ENCODE results near the gene CHD5. TPM values are rescaled to one million over a fixed set of nuclear protein-coding genes. Genes with fewer than 3 reads are reported as not detected.

CHD5 gene
- polyA plus RNA-seq, 1 donor from 2014 or later = 22.0 TPM

DNA sequence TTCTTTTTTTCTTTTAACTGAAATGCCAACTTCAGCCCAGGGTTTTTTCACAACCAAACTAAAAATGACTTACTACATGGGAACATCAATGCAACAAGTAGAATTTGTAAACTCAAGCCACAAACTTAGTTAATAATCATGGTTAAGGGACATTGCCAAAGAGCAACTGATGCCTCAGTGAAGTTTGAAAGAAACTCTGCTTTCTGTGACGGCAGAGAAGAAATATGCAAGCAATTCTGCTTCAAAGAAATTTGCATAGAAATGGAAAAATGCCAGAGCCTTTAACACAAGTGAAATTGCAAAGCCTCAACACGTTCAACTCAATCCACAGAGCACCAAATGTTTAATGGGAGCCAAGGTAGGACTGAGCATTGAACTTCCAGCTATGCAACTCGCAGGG lies 5.0 kb upstream of the CHD5 start:
- H3K9me3 ChIP-seq (ENCODE audit: low read length) = no peaks in the 10 kb centered on the region

DNA sequence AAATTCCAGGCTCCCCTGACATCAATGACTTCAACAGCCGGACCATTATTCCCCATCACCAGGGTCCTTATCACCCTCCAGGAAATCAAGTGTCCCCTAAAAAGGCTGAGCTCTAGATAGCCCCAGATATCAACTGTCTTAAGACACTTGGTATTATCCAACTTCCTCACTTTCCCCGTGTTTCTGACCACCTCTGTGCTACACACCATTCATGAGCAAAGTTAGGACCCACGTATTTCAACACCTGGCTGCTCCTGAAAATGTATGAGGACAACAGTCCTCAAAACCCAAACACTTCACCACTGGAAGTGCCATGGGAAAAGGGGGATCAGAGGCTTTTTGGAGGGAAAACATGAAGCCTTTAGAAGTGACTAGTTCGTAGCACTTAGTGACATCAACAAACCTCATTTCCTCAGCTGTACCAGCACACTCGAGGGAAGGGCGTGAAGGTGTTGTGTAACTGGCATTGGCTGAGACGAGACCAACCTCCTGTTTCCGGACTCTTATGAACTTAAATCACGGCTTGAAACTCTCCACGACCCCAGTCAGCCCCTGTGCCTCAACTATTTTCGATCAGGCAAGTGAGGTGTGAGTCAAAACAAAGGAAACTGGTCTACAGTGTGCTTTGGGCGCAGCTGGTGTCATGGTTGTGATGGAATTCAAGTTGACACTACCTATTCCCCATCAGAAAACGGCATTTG lies 4.1 kb upstream of the CHD5 start:
- H3F3A ChIP-seq (ENCODE audit: insufficient read depth, low read length, poor library complexity, severe bottlenecking) = no peaks in the 10 kb centered on the region
- no peaks in the 10 kb centered on the region for H3K79me2 ChIP-seq (replicated peaks; ENCODE audit: insufficient read depth, low read length)
- TF ChIP-seq TAF1 (IDR thresholded peaks at IDR 0.05; ENCODE audit: low read depth) (no peak), RAD21 (conservative IDR thresholded peaks at IDR 0.05) (no peak), POLR2AphosphoS5 (IDR thresholded peaks at IDR 0.05) (no peak), MXI1 (conservative IDR thresholded peaks at IDR 0.05; ENCODE audit: poor library complexity, severe bottlenecking) (no peak), EP300 (conservative IDR thresholded peaks at IDR 0.05; ENCODE audit: poor library complexity, severe bottlenecking) (no peak), EZH2 (IDR thresholded peaks at IDR 0.05; ENCODE audit: borderline replicate concordance, insufficient read depth, low read length, poor library complexity, severe bottlenecking) (no peak), SMC3 (conservative IDR thresholded peaks at IDR 0.05; ENCODE audit: poor library complexity) (no peak)
- TF ChIP-seq, protein P1, sequence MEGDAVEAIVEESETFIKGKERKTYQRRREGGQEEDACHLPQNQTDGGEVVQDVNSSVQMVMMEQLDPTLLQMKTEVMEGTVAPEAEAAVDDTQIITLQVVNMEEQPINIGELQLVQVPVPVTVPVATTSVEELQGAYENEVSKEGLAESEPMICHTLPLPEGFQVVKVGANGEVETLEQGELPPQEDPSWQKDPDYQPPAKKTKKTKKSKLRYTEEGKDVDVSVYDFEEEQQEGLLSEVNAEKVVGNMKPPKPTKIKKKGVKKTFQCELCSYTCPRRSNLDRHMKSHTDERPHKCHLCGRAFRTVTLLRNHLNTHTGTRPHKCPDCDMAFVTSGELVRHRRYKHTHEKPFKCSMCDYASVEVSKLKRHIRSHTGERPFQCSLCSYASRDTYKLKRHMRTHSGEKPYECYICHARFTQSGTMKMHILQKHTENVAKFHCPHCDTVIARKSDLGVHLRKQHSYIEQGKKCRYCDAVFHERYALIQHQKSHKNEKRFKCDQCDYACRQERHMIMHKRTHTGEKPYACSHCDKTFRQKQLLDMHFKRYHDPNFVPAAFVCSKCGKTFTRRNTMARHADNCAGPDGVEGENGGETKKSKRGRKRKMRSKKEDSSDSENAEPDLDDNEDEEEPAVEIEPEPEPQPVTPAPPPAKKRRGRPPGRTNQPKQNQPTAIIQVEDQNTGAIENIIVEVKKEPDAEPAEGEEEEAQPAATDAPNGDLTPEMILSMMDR (IDR thresholded peaks at IDR 0.05; ENCODE audit: poor library complexity, severe bottlenecking) = no peak
- TF ChIP-seq, protein P2, sequence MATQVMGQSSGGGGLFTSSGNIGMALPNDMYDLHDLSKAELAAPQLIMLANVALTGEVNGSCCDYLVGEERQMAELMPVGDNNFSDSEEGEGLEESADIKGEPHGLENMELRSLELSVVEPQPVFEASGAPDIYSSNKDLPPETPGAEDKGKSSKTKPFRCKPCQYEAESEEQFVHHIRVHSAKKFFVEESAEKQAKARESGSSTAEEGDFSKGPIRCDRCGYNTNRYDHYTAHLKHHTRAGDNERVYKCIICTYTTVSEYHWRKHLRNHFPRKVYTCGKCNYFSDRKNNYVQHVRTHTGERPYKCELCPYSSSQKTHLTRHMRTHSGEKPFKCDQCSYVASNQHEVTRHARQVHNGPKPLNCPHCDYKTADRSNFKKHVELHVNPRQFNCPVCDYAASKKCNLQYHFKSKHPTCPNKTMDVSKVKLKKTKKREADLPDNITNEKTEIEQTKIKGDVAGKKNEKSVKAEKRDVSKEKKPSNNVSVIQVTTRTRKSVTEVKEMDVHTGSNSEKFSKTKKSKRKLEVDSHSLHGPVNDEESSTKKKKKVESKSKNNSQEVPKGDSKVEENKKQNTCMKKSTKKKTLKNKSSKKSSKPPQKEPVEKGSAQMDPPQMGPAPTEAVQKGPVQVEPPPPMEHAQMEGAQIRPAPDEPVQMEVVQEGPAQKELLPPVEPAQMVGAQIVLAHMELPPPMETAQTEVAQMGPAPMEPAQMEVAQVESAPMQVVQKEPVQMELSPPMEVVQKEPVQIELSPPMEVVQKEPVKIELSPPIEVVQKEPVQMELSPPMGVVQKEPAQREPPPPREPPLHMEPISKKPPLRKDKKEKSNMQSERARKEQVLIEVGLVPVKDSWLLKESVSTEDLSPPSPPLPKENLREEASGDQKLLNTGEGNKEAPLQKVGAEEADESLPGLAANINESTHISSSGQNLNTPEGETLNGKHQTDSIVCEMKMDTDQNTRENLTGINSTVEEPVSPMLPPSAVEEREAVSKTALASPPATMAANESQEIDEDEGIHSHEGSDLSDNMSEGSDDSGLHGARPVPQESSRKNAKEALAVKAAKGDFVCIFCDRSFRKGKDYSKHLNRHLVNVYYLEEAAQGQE (IDR thresholded peaks at IDR 0.05; ENCODE audit: borderline replicate concordance) = no peak
- no peaks in the 10 kb centered on the region for H3K9me2 ChIP-seq (ENCODE audit: insufficient read depth, low read length)
- no peaks in the 10 kb centered on the region for H3K36me3 ChIP-seq (ENCODE audit: insufficient read depth, low read length)
- H3K9me3 ChIP-seq (ENCODE audit: low read length) = no peaks in the 10 kb centered on the region
- H3K4me2 ChIP-seq (ENCODE audit: low read length) = no peak overlapping the region
- H2AFZ ChIP-seq (ENCODE audit: low read depth, low read length) = no peak overlapping the region
- no peak overlapping the region for H3K9ac ChIP-seq (ENCODE audit: low read length)
- no peak overlapping the region for H3K4me3 ChIP-seq (ENCODE audit: low read length)
- no peaks in the 10 kb centered on the region for H4K20me1 ChIP-seq (ENCODE audit: insufficient read depth)
- H3K27ac ChIP-seq (ENCODE audit: low read length) = no peak overlapping the region
- H3K27me3 ChIP-seq (ENCODE audit: insufficient read depth, low read depth, low read length) = peaks cover 21% of the 10 kb centered on the region

More for the DNA sequence above, 5.0 kb upstream of the CHD5 start:
- TF ChIP-seq, protein P1 (IDR thresholded peaks at IDR 0.05; ENCODE audit: poor library complexity, severe bottlenecking) = no peak
- no peak for TF ChIP-seq MXI1 (conservative IDR thresholded peaks at IDR 0.05; ENCODE audit: poor library complexity, severe bottlenecking)
- no peak for TF ChIP-seq TAF1 (IDR thresholded peaks at IDR 0.05; ENCODE audit: low read depth)
- no peak for TF ChIP-seq POLR2AphosphoS5 (IDR thresholded peaks at IDR 0.05)
- TF ChIP-seq EP300 (conservative IDR thresholded peaks at IDR 0.05; ENCODE audit: poor library complexity, severe bottlenecking) = no peak
- TF ChIP-seq, protein P2 (IDR thresholded peaks at IDR 0.05; ENCODE audit: borderline replicate concordance) = no peak
- no peak for TF ChIP-seq SMC3 (conservative IDR thresholded peaks at IDR 0.05; ENCODE audit: poor library complexity)
- no peak for TF ChIP-seq RAD21 (conservative IDR thresholded peaks at IDR 0.05)
- TF ChIP-seq EZH2 (IDR thresholded peaks at IDR 0.05; ENCODE audit: borderline replicate concordance, insufficient read depth, low read length, poor library complexity, severe bottlenecking) = no peak
- Histone ChIP-seq H3K36me3 (ENCODE audit: insufficient read depth, low read length) (no peaks in the 10 kb centered on the region), H3K9me2 (ENCODE audit: insufficient read depth, low read length) (no peaks in the 10 kb centered on the region), H3K9ac (ENCODE audit: low read length) (no peak overlapping the region), H2AFZ (ENCODE audit: low read depth, low read length) (no peak overlapping the region), H3K27me3 (ENCODE audit: insufficient read depth, low read depth, low read length) (peaks cover 19% of the 10 kb centered on the region), H3K4me3 (ENCODE audit: low read length) (no peak overlapping the region), H3K4me2 (ENCODE audit: low read length) (no peak overlapping the region), H4K20me1 (ENCODE audit: insufficient read depth) (no peaks in the 10 kb centered on the region), H3K79me2 (replicated peaks; ENCODE audit: insufficient read depth, low read length) (no peaks in the 10 kb centered on the region), H3K27ac (ENCODE audit: low read length) (no peak overlapping the region), H3F3A (ENCODE audit: insufficient read depth, low read length, poor library complexity, severe bottlenecking) (no peaks in the 10 kb centered on the region)

Data from neural cell (in vitro differentiated cells).